Measurements from ENCODE around the gene EPHB3.
A peak's percentile ranks its signal among the peaks of the same experiment; 100 is the strongest.

EPHB3 gene

DNA sequence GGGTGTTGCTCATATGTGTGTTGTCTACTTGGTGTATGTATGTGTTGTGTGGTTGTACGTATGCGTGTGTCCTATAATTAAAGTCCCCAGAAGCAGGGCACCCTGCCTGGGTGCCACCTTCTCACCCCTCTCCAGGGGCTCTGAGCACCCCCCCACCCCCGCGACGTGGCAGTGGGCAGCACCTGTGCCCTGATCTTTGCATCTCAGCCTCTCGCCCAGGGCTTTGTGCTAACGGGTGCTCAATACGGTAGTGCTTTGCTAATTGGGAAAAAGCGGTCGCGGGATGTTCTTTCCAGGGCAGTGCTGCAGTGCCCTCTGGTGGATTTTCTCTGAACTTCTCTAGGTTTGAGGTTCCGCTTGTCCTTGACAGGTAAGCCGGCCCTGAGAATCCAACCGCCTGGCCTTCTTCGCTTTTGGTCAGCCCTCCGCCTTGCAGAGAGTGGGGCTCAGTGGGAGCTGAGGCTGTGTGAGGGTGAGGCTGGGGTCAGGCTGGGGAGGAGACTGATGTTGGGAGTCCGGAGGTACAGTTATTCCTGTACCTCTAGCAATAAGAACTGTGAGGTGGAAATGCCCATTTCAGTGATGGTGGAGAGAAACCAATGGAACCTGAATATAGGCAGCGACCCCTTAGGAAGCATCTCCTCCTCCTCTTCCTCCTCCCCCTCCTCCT, 17.6 kb upstream of the EPHB3 start:
- peak; percentile 65 for DNase-seq (ENCODE audit: low read depth)

GRCh38 chr3:184544513-184544861, 17.1 kb upstream of the EPHB3 start:
- no peak for DNase-seq (ENCODE audit: low read depth)

GRCh38 chr3:184545769-184546168, 15.8 kb upstream of the EPHB3 start:
- DNase-seq (ENCODE audit: low read depth) = no peak

DNA sequence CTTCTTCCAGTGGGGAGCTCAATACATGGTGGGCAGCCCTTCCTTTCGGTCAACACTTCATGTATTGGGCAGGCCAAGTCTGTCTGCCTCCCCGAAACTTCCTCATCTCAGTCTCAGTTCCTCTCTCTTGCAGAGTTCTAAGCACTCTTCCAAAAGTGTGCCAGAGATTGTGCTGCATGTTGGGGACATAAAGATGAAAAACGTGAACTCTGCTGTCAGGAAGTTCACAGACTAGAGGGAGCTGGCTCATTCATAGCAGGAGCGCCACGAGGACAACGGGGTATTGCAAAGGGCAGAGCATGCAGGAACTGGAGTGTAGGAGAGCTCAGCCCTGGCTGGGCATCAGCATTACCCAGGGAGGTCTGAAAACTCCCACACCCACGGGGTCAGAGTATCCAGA, 15.3 kb upstream of the EPHB3 start:
- DNase-seq (ENCODE audit: low read depth) = no peak

GRCh38 chr3:184549796-184550577, 11.6 kb upstream of the EPHB3 start:
- no peak for DNase-seq (ENCODE audit: low read depth)

DNA sequence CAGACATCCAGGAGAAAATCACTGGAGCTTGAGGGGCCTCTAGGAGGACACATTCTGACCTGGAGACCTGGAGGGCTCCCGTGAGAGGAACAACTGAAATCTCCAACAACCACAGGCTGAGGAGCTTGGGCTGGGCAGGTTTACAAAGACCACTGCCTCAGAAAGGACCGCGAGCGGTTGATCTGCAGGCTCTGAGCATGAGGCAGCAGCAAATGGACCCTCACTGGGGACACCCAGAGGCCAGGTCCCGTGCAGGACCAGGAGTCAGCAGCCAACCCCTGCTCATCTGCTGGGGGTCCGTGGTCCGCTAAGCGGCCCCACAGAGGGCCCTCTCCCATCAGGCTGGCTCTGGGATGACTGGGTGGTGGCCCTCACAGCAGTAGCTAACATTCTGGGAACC, 10.5 kb upstream of the EPHB3 start:
- DNase-seq (ENCODE audit: low read depth) = no peak

DNA sequence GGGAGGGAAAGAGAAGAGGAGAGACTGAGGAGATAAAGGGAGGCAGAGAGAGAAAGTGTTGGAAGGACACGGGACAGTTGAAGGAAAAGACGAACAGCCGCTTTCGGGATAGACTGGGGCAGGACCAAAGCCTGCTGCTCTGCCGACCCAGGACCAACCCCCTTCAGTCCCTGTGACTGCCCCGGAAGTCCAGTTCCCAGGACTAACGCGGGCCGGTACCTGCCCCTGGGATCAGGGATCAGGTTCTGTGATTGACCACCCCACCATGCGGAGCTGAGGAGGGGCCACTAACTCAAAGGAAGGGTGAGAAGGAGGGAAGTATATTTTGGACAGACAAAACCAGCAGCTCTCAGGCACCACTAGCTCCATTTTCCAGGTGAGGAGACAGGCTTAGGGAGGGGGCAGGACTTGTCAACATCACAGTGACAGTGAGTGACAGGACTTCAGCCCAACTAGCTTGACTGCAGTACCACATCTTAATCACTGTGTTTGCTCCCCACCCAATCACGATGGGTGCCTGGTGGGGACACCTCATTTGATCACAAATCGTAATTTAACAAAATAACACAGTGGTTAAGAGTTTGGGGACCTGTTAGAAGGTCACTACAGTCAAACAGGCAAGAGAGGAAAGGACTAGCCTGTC, 9.8 kb upstream of the EPHB3 start:
- DNase-seq (ENCODE audit: low read depth) = no peak

- no peak for DNase-seq (ENCODE audit: low read depth)
These were observed 9.3 kb upstream of the EPHB3 start for GRCh38 chr3:184552296-184552695.

DNA sequence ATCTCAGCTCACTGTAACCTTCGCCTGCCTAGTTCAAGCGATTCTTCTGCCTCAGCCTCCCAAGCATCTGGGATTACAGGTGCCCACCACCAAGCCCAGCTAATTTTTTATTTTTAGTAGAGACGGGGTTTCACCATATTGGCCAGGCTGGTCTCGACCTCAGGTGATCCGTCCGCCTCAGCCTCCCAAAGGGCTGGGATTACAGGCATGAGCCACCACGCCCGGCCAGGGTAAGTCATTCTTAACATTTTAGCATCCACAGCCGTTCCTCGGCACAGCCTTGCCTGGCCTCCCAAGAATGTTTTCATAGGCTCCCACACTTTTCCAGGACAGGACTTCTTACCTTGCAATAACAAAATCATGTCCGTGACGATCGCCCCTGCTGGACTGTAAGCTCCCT, 8.7 kb upstream of the EPHB3 start:
- no peak for DNase-seq (ENCODE audit: low read depth)

GRCh38 chr3:184553385-184553784, 8.2 kb upstream of the EPHB3 start:
- DNase-seq (ENCODE audit: low read depth) = no peak

- DNase-seq (ENCODE audit: low read depth) = no peak
These were observed 7.1 kb upstream of the EPHB3 start for GRCh38 chr3:184554461-184554860.

DNA sequence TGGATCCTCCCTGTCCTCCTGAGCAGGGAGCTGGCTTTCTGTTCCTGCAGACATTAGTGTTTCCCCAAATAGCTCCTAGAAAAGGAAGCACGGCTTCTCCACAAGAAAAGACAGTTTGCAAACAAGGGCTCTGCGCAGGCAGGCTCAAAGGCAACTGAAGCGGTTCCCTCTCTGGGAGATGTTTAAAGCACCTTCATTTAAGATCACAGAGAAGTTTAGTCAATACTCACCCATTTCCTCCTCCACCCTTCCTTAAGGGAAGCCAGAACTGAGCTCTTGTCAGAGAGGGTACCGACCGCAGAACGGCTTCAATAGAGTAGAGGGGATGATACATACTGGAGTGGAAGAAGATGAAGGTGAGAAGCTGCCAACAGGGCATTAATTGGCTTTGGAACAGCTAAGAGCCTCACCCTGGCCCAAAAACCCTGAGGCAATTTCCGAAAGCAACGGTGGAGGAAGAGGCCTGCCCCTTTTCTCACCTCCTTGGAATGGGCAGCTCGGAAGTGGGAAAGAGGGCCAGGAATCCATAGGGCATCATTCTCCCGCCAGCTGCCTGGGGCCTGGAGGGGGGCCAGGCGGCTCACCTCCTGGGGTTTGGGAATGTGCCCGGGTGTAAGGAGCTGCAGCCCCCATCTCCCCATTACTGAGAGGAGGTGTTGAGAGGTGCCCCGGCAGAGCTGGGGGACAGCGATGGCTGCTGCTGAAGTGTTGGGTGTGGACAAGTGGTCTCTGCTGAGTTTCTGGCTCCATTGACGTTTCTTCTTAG, 4.8 kb upstream of the EPHB3 start:
- no peak for DNase-seq (ENCODE audit: low read depth)

- DNase-seq (ENCODE audit: low read depth) = no peak
These were observed 4.1 kb upstream of the EPHB3 start for GRCh38 chr3:184557348-184557950.

DNA sequence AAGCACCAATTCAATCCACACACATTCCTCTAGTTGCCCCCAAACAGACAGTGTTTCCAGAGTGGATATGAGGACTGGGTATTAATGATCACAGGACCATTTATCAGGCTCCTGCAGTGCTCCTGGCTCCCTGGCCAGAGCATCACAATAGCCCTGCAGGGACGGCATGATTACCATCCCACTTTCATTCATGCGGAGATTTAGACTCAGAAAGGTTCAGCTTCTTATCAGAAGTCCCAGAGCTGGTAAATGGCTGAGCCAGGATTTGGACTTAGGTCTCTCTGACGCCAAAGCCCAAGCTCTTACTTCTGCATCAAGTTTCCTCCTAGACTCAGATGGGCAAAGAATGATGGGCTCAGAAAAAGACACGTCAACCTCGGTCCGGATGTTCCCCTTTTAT, 2.9 kb upstream of the EPHB3 start:
- no peak for DNase-seq (ENCODE audit: low read depth)

DNA sequence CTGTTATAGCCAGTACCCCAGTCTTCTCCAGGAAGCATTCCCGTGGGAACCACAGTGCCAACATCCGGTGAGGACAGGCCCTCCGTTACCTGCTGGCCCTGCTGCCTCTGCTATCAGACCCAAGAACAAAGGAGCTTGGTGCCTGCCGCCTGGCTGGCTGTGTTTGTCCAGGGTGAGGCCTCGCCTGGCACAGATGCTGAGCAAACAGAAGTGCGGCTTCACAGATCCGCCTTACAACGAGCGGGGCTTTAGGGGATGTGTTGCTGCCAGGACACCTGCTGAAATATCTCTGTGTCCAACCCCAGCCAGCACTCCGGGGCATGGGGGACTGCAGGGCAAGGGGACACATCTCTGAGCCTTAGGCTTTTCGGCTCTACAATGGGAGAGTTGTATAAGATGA, 2.2 kb upstream of the EPHB3 start:
- no peak for DNase-seq (ENCODE audit: low read depth)

- DNase-seq (ENCODE audit: low read depth) = no peak
These were observed 1.1 kb upstream of the EPHB3 start for GRCh38 chr3:184560531-184560930.

- DNase-seq (ENCODE audit: low read depth) = no peak
These were observed 610 bp downstream of the EPHB3 start for GRCh38 chr3:184561913-184562877.

DNA sequence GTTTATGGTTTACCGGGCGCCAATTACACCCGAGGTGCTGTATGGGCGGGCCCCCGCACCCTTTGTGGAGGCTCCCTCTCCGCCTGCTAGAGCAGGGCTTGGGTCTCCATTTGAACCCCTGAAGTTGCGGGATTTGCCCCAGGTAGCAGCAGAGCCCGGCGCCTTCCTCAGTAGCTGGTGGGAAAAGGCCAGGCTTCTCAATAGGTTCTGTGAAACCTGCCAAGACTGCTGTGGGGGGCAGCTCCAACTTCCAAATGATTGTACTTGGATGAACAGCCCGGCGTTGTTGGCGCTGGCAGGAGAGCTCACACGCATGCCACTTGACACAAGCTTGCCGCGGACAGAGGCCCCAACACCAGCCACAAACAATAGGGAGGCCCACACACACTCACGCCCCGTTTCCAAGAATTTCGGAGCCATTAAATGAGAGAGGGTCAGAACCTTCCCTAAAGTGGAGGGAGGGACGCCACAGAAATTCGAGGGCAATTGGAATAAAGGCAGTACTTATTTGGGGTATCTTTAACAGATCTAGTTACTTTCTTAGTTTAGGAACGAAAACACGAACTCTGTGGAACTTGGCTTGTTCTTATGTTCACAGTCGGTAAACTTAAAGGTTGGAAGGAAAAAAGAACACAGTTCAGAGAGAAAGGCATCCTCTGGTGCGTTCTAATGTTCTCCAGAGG, 1.4 kb downstream of the EPHB3 start:
- DNase-seq (ENCODE audit: low read depth) = no peak

- DNase-seq (ENCODE audit: low read depth) = no peak
These were observed 2.0 kb downstream of the EPHB3 start for GRCh38 chr3:184563561-184563925.

DNA sequence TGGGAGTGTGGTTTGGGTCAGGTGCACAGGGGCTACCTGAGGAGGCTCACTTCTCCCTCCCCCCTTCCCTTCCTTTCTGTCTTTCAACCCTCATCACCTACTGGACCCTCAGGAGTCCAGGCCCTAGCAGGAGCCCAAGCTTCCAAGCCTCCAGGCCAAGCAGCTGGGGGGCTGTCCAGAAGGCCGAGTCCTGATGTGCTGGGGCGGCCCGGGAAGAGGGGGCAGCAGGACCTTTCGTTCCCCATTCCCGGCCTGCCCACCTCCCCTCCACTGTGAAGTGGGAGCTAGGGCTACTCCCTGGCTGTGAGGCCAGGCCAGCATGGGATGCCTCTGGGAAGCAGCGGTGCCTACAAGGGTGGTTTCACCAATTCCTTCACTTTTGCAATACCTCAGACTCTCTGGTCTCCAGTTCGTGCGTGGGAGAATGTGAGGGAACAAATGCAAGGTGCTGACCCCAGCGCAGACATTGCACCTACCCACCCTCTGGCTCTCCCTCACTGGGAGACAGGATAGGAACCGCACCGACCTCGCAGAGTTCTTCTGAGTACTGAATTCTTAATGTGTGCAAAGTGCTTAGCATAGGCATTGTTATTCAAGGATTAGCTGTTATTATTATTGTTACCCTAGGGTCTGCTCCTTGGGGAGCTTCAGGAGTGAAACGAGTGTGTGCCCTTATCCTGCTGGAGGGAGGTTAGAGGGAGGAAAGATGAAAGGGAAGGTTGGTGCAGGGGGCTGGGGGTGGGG, 2.5 kb downstream of the EPHB3 start:
- DNase-seq (ENCODE audit: low read depth) = no peak

All from amniotic epithelial cell (primary cell).